GM23338 (cell line): Measurements from ENCODE around the gene MET.

Experiments
- CTCF ChIP-seq, 2 experiments: fragments of 200-600 bp in 1 of 2; sonication (generic) in 1 of 2; conservative IDR thresholded peaks; 2 replicates each; pipeline versions ENCODE4 v1.5.1 to v1.6.1; 2016 to 2017; ENCODE audit warnings: antibody characterized with exemption in 2 of 2, low read depth in 2 of 2, mild to moderate bottlenecking in 2 of 2, moderate library complexity in 1 of 2
- EZH2phosphoT487 ChIP-seq: fragments of 200-600 bp; sonication (generic); IDR thresholded peaks from one replicate; pipeline ENCODE4 v1.8.1; 2018; ENCODE audit warnings: antibody characterized with exemption; ENCODE audit not compliant: unreplicated experiment
- TF ChIP-seq, protein P1 (sequence below): IDR thresholded peaks from one replicate; pipeline ENCODE4 v1.6.1; 2018; ENCODE audit warnings: antibody characterized with exemption; ENCODE audit not compliant: unreplicated experiment

GRCh38 chr7:116786791-116787443 lies 114.9 kb downstream of the MET start:
- TF ChIP-seq CTCF (conservative IDR thresholded peaks at IDR 0.05; ENCODE audit: low read depth in 2 of 2) (peak; percentile 60 to 84), EZH2phosphoT487 (no peak)
- TF ChIP-seq, protein P1, sequence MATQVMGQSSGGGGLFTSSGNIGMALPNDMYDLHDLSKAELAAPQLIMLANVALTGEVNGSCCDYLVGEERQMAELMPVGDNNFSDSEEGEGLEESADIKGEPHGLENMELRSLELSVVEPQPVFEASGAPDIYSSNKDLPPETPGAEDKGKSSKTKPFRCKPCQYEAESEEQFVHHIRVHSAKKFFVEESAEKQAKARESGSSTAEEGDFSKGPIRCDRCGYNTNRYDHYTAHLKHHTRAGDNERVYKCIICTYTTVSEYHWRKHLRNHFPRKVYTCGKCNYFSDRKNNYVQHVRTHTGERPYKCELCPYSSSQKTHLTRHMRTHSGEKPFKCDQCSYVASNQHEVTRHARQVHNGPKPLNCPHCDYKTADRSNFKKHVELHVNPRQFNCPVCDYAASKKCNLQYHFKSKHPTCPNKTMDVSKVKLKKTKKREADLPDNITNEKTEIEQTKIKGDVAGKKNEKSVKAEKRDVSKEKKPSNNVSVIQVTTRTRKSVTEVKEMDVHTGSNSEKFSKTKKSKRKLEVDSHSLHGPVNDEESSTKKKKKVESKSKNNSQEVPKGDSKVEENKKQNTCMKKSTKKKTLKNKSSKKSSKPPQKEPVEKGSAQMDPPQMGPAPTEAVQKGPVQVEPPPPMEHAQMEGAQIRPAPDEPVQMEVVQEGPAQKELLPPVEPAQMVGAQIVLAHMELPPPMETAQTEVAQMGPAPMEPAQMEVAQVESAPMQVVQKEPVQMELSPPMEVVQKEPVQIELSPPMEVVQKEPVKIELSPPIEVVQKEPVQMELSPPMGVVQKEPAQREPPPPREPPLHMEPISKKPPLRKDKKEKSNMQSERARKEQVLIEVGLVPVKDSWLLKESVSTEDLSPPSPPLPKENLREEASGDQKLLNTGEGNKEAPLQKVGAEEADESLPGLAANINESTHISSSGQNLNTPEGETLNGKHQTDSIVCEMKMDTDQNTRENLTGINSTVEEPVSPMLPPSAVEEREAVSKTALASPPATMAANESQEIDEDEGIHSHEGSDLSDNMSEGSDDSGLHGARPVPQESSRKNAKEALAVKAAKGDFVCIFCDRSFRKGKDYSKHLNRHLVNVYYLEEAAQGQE: no peak
